Suprapubic skin (tissue), 3 donors: Measurements from ENCODE around the gene NLRP10.

Experiments used
- CTCF ChIP-seq, 2 donors: fragments of 200-600 bp in 1 of 2; fragments of 450-650 bp in 1 of 2; sonication (generic) in 1 of 2; IDR thresholded peaks; one replicate each; pipeline ENCODE4 v1.5.1; 2016 to 2019; ENCODE audit warnings: antibody characterized with exemption in 2 of 2, mild to moderate bottlenecking in 1 of 2, moderate library complexity in 1 of 2
- EP300 ChIP-seq: sonication (generic); formaldehyde crosslinking; IDR thresholded peaks from one replicate; pipeline ENCODE4 v1.6.1; 2017; ENCODE audit warnings: antibody characterized with exemption
- POLR2A ChIP-seq, 2 donors: fragments of 450-650 bp; IDR thresholded peaks; one replicate each; pipeline ENCODE4 v1.6.1; 2017; ENCODE audit warnings: antibody characterized with exemption in 2 of 2, mild to moderate bottlenecking in 2 of 2, moderate library complexity in 2 of 2

GRCh38 chr11:7974668-7975067 is 9.4 kb upstream of the NLRP10 start:
- TF ChIP-seq CTCF (IDR thresholded peaks at IDR 0.05) (no peak), POLR2A (IDR thresholded peaks at IDR 0.05) (no peak), EP300 (no peak)
